Psoas muscle (tissue), 8 donors: Measurements from ENCODE around the gene GPX4. TPM values are rescaled to one million over a fixed set of nuclear protein-coding genes. Genes with fewer than 3 reads are reported as not detected.

Experiments
- ATAC-seq, 4 donors: fragments of 200-7000 bp; cut with Tn5 transposase; one replicate each; pipeline ENCODE4 v1.9.1; 2020; ENCODE audit warnings: moderate library complexity in 3 of 4, mild to moderate bottlenecking in 2 of 4
- DNase-seq, 2 donors: peaks; one replicate each; pipeline ENCODE4 v3.0.0-alpha.2; 2020
- H3K27ac ChIP-seq: fragments of 200-600 bp; one replicate; pipeline ENCODE4 v1.8.0; 2022
- H3K27me3 ChIP-seq, 3 donors: fragments of 200-600 bp in 1 of 3; one replicate each; pipeline versions ENCODE4 v1.6.1 to v1.8.0; 2013 to 2022; ENCODE audit warnings: low read length in 2 of 3, mild to moderate bottlenecking in 2 of 3, moderate library complexity in 1 of 3; ENCODE audit not compliant: insufficient read depth in 3 of 3
- H3K36me3 ChIP-seq, 2 donors: fragments of 200-600 bp in 1 of 2; one replicate each; pipeline versions ENCODE4 v1.6.1 to v1.8.0; 2013 to 2022; ENCODE audit warnings: low read depth in 1 of 2, mild to moderate bottlenecking in 1 of 2, moderate library complexity in 1 of 2; ENCODE audit not compliant: insufficient read depth in 1 of 2
- H3K4me1 ChIP-seq: fragments of 200-600 bp; one replicate; pipeline ENCODE4 v1.8.0; 2022
- H3K4me3 ChIP-seq: fragments of 200-600 bp; one replicate; pipeline ENCODE4 v1.8.0; 2022; ENCODE audit warnings: mild to moderate bottlenecking
- H3K9me3 ChIP-seq: fragments of 200-600 bp; one replicate; pipeline ENCODE4 v1.8.0; 2022
- WGBS, 3 donors: extraction: QIAGEN DNeasy Blood & Tissue Kit; methylation state at CpG; one replicate each; pipeline versions ENCODE4 v1.1.6 to v1.1.7; 2013; 5-methylcytosine and 5-hydroxymethylcytosine counted together
- intact Hi-C, 2 donors: fragments of 100-400 bp; cut with DNase I; formaldehyde crosslinking; loops; one replicate each; pipeline versions ENCODE4 v1.11.0 to v1.14.2; 2022
- polyA plus RNA-seq, 3 donors: library from polyadenylated mRNA; stranded (reverse); fragments of 200-250 nt; gene quantifications; one replicate each; pipeline ENCODE4 v1.2.3, GENCODE V29; 2013
- total RNA-seq, 4 donors: library from RNA; stranded (reverse); fragmentation: NEBNext Ultra II Directional in 2 of 4; extraction: Animal tissue kit (Norgen Biotek cat#: 25700) in 2 of 4; gene quantifications; one replicate each; pipeline versions ENCODE4 v1.2.1 to v1.2.4, GENCODE V29; 2021 to 2023
- TF ChIP-seq, protein P1 (sequence below): fragments of 200-600 bp; IDR thresholded peaks from one replicate; pipeline ENCODE4 v1.8.0; 2022; ENCODE audit warnings: antibody characterized with exemption
- donor health status: healthy with polysubstance abuse.
- donor health status: DM: no; HTN: no; CAD: no; lungs with moderate emphysema.
- donor health status: Bipolar disorder and iron deficiency.
- donor health status: healthy.
- donor health status: DM: yes; HTN: yes; CAD: no.
- donor health status: DM: no; HTN: no; CAD: no.
- donor health status: DM: no; HTN: no; CAD: no.
- donor health status: DM: yes; HTN: yes; CAD: no.

Gene GPX4
- total and polyA plus RNA-seq, 7 donors, result 279 to 762 (median 490) TPM

DNA sequence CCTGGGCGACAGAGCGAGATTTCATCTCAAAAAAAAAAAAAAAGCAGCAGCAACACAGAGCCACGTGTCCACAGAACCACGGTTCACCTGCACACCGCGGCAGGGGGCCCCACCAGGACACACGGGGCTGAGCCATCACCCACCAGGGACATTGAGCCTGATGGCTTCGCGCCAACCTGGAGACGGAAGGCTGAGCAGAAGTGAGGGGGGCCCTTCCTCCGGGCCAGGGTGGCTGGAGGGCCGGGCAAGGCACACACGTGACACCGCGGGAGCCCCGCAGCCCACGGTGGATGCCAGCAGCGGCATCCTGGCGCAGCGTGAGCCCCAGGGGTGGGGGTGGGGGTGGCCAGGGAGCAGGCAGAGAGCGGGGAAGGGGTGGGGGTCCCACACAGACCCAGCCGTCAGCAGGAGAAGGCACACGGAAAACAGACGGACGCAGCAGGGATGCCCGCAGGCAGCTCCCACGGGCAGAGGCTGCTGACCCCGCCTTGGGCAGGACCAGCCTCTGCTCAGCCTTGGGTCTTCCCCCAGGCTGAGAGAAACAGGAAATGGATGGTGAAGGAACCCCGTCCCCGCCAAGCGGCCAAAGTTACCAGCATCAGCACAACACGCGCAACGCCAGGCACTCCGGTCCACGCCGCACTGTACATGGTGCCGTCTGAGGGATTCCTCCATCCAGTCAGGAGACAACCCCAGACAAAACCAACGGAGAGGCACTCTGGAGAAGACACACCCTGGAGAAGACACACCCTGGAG lies 36.7 kb downstream of the GPX4 start:
- 93 to 95% (median 94%) methylated on average over 30 to 39 of the region's 39 CpGs for WGBS, 3 donors
- Histone ChIP-seq H3K27ac (no peak overlapping the region), H3K9me3 (no peaks in the 10 kb centered on the region), H3K36me3 (peaks cover 0 to 17% of the 10 kb centered on the region in 2 donors), H3K27me3 (no peaks in the 10 kb centered on the region), H3K4me1 (no peaks in the 10 kb centered on the region), H3K4me3 (no peak overlapping the region)
- intact Hi-C loops, result no loop called here
- DNase-seq (no peak), ATAC-seq (peak in 2 of 4 donors; percentile 7 to 13)
- TF ChIP-seq, protein P1, sequence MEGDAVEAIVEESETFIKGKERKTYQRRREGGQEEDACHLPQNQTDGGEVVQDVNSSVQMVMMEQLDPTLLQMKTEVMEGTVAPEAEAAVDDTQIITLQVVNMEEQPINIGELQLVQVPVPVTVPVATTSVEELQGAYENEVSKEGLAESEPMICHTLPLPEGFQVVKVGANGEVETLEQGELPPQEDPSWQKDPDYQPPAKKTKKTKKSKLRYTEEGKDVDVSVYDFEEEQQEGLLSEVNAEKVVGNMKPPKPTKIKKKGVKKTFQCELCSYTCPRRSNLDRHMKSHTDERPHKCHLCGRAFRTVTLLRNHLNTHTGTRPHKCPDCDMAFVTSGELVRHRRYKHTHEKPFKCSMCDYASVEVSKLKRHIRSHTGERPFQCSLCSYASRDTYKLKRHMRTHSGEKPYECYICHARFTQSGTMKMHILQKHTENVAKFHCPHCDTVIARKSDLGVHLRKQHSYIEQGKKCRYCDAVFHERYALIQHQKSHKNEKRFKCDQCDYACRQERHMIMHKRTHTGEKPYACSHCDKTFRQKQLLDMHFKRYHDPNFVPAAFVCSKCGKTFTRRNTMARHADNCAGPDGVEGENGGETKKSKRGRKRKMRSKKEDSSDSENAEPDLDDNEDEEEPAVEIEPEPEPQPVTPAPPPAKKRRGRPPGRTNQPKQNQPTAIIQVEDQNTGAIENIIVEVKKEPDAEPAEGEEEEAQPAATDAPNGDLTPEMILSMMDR, result no peak

DNA sequence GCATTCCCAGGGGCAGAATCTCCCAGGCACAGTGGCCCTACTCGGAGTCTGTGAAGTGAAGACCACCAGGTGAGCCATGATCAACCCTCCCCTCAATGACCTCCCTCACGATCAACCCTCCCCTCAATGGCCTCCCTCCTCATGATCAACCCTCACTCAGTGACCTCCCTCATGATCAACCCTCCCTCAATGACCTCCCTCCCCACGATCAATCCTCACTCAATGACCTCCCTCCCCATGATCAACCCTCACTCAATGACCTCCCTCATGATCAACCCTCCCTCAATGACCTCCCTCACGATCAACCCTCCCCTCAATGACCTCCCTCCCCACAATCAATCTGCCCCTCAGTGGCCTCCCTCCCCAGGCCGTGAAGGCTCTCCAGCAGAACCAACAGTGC lies 38.1 kb downstream of the GPX4 start:
- ATAC-seq (peak; percentile 31 to 45 (median 36)), DNase-seq (no peak)
- intact Hi-C loops, result no loop called here
- TF ChIP-seq, protein P1, result no peak
- H3K27ac ChIP-seq, result no peak overlapping the region
- H3K27me3 ChIP-seq, result no peaks in the 10 kb centered on the region
- H3K9me3 ChIP-seq, result no peaks in the 10 kb centered on the region
- WGBS, 3 donors, result 86 to 90% (median 87%) methylated on average over 5 of the region's 5 CpGs
- no peaks in the 10 kb centered on the region for H3K4me1 ChIP-seq
- H3K36me3 ChIP-seq, result peaks cover 0 to 25% of the 10 kb centered on the region in 2 donors
- H3K4me3 ChIP-seq, result no peak overlapping the region

DNA sequence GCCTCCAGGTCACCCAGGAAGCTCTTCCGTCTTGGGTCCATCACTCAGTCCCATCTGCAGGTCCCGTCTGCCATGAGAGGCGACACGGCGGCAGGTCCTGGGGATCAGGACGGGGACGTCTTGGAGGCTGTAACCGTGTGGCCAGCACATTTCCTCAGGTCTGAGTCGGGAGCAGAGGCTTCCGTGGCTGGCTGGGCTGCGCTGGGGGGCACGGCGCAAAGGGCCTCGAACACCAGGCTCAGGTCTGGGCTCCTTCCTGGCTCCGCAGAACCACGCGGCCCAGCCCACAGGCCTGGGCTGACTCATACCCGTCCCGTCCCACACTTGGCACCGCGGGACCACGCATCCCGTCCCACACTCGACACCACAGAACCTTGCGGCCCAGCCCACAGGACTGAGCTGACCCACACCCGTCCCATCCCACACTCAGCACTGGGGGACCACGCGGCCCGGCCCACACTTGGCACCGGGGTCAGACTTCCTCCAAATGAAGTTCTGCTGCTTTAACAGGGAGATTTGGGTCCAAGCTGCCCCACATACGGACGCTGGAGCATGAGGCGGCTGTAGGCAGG lies 40.1 kb downstream of the GPX4 start:
- peak in 2 of 4 donors; percentile 19 to 20 for ATAC-seq
- no peak overlapping the region for H3K27ac ChIP-seq
- H3K9me3 ChIP-seq, result no peaks in the 10 kb centered on the region
- DNase-seq, result peak in 1 of 2 donors; percentile 42
- intact Hi-C loops, result no loop called here
- peaks cover 0 to 35% of the 10 kb centered on the region in 2 donors for H3K36me3 ChIP-seq
- H3K27me3 ChIP-seq, result no peaks in the 10 kb centered on the region
- TF ChIP-seq, protein P1, result no peak
- WGBS, 3 donors, result 93 to 96% (median 96%) methylated on average over 31 to 33 of the region's 33 CpGs
- no peaks in the 10 kb centered on the region for H3K4me1 ChIP-seq
- H3K4me3 ChIP-seq, result no peak overlapping the region

DNA sequence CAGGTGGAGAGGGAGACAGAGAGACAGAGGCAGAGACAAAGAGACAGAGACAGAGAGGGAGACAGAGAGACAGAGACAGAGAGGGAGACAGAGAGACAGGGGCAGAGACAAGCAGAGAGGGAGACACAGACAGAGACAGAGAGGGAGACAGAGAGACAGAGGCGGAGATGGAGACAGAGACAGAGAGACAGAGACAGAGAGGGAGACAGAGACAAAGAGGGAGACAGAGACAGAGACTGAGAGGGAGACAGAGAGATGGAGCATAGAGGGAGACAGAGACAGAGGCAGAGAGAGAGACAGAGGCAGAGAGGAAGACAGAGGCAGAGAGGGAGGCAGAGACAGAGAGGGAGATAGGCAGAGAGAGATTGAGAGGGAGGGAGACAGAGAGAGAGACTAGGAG lies 40.9 kb downstream of the GPX4 start:
- no peak for ATAC-seq
- TF ChIP-seq, protein P1, result no peak
- Histone ChIP-seq H3K27me3 (no peaks in the 10 kb centered on the region), H3K4me1 (no peaks in the 10 kb centered on the region), H3K4me3 (no peak overlapping the region), H3K27ac (no peak overlapping the region), H3K9me3 (no peaks in the 10 kb centered on the region), H3K36me3 (peaks cover 0 to 43% of the 10 kb centered on the region in 2 donors)
- intact Hi-C loops, result no loop called here
- no peak for DNase-seq
- WGBS, 3 donors, result 97 to 100% (median 100%) methylated on average over 1 of the region's 1 CpG
